Islet precursor cell (in vitro differentiated cells): Measurements from ENCODE around the gene SYNRG.
A peak's percentile ranks its signal among the peaks of the same experiment; 100 is the strongest.
"Not testable (repeated sequence)": the region's sequence is repeated elsewhere in the genome, so short reads cannot be mapped to it uniquely, and the experiment has no call there.

Experiments used
- DNase-seq: peaks from one replicate; pipeline ENCODE4 v3.0.0-alpha.2; 2018

The SYNRG gene, protein sequence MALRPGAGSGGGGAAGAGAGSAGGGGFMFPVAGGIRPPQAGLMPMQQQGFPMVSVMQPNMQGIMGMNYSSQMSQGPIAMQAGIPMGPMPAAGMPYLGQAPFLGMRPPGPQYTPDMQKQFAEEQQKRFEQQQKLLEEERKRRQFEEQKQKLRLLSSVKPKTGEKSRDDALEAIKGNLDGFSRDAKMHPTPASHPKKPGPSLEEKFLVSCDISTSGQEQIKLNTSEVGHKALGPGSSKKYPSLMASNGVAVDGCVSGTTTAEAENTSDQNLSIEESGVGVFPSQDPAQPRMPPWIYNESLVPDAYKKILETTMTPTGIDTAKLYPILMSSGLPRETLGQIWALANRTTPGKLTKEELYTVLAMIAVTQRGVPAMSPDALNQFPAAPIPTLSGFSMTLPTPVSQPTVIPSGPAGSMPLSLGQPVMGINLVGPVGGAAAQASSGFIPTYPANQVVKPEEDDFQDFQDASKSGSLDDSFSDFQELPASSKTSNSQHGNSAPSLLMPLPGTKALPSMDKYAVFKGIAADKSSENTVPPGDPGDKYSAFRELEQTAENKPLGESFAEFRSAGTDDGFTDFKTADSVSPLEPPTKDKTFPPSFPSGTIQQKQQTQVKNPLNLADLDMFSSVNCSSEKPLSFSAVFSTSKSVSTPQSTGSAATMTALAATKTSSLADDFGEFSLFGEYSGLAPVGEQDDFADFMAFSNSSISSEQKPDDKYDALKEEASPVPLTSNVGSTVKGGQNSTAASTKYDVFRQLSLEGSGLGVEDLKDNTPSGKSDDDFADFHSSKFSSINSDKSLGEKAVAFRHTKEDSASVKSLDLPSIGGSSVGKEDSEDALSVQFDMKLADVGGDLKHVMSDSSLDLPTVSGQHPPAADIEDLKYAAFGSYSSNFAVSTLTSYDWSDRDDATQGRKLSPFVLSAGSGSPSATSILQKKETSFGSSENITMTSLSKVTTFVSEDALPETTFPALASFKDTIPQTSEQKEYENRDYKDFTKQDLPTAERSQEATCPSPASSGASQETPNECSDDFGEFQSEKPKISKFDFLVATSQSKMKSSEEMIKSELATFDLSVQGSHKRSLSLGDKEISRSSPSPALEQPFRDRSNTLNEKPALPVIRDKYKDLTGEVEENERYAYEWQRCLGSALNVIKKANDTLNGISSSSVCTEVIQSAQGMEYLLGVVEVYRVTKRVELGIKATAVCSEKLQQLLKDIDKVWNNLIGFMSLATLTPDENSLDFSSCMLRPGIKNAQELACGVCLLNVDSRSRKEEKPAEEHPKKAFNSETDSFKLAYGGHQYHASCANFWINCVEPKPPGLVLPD (N-terminal part only)

GRCh38 chr17:37609170-37610040 lies at the start of gene SYNRG:
Gene SYNRG (minus strand): TSS chr17:37609418. CDS start chr17:37609355, 63 bp downstream.
- DNase-seq: peak; percentile 99

DNA sequence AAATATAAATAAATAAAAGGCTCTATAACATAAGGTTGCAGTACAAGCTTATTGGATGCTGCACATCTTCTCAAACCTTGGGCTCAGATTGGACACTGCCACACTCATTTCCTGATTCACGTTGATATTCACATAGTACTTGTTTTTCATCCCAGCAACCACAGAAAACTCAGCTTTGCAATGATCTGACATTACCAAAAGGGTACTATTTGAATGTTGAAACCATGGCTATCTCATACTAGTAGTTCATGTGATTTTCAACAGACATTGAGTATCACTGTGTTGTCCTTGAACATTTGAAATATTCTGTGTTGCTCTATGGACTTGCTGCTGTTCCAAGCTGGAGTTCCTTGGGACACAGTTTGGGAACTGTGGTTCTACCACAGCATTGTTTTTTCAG lies 48.0 kb upstream of the SYNRG start:
- peak; percentile 17 for DNase-seq

GRCh38 chr17:37651849-37652248 lies 42.6 kb upstream of the SYNRG start:
- DNase-seq: no peak

GRCh38 chr17:37650419-37651003 lies 41.3 kb upstream of the SYNRG start:
- DNase-seq: peak; percentile 71

DNA sequence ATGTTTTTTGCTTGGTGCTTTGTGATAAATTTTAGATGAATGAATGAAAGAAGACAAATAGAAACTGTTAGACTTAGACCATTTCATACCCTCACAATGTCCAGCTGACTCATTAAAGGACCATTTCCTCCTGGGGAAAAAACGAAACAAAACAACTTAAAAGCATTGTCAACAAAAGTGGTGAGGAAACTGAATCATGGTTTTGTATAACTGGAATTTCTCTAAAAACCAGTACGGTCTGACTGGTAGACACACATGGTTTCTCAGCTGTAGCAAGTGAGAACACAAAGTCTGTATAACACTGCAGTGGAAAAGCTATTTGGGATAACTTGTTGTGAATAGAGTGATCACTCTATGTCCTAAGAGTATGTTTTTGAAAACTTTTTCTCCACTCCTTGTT lies 39.3 kb upstream of the SYNRG start:
- no peak for DNase-seq

- DNase-seq: no peak
Observed at GRCh38 chr17:37647856-37648255, 38.6 kb upstream of the SYNRG start.

DNA sequence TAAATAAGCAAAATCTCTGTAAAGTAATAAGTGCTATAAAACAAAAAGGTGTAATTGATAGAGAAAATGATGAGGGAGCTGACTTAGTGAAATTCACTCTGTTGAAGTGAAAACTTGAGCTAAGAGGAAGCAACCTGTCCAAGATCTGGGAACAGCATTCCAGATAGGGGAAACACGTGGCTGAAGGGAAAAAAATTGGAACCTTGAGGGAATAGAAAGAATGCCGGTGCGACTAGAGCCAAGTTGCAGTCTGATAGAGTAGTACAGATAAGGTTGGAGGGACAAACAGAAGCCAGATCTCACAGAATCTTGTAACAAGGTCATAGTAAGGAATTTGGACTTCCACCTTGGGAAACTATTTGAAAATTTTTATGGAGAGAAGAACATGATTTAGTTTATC lies 34.7 kb upstream of the SYNRG start:
- DNase-seq: peak; percentile 60

GRCh38 chr17:37643118-37643766 lies 34.0 kb upstream of the SYNRG start, which contains the start of gene DDX52:
Gene DDX52 (minus strand): TSS chr17:37643446. CDS start chr17:37643420, 26 bp downstream.
- DNase-seq: peak; percentile 94

DNA sequence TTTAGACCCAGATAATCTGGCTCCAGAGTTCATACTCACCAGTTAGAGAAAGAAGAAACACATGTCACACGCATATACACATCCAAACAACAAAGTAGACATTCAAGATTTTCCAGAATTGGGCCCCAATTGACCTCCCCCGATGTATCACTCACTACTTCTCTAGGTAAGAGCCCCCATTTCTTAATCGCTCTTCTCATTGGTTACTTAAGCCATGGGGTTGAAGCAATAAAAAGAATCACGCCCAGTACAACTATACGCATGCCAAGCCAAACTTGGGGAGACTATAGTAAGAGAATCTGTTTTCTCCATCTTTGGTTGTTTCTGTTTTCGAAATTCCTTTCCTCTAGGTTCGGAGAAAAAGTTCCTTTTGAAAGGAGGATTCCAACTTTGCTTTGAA lies 33.5 kb upstream of the SYNRG start:
- no peak for DNase-seq

DNA sequence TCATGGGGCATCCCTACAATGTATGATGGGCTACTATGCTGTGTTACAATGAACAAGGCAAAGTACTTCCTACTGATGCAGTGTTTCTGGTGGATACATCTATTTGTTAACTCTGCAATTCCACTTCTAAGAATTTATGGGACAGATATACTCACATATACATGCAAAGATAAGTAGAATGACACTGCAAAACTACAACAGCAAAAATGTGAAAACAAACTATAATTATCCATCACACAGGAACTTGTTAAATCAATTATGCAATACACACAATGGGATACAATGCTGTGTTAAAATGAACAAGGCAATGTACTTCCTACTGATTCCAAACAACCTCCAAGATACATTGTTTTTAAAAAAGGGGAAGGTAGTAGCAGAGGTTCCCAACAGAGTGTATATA lies 30.8 kb upstream of the SYNRG start:
- DNase-seq: no peak

DNA sequence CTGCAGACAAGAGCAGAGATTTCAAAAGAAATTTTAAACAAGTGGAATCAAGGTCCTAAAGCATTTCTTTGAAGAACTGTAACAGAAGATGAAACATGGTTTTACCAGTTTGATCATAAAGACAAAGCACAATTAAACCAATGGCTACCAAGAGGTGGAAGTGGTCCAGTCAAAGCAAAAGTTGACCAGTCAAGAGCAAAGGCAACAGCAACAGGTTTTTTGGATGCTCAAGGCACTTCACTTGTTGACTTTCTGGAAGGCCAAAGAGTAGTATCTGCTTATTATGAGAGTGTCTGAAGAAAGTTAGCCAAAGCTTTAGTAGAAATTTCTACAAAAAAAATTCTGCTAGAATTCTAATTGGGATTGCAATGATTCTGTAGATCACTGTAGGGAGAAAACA lies 28.7 kb upstream of the SYNRG start:
- no peak for DNase-seq

DNA sequence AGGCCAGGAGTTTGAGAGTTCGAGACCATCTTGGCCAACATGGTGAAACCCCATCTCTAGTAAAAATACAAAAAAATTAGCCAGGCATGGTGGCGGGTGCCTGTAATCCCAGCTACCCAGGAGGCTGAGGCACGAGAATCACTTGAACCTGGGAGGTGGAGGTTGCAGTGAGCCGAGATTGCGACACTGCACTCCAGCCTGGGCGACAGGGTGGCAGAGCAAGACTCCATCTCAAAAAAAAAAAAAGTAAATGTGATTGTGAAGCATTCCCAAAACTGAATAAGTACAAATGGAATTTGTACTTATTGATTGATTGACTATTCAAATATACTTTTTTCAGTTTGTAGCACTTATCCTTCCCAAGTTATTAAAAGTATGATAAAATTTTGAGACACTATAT lies 7.2 kb upstream of the SYNRG start:
- DNase-seq: not testable (repeated sequence)

GRCh38 chr17:37614823-37615222 lies 5.6 kb upstream of the SYNRG start:
- no peak for DNase-seq

- no peak for DNase-seq
Observed at GRCh38 chr17:37614391-37614790, 5.2 kb upstream of the SYNRG start.

DNA sequence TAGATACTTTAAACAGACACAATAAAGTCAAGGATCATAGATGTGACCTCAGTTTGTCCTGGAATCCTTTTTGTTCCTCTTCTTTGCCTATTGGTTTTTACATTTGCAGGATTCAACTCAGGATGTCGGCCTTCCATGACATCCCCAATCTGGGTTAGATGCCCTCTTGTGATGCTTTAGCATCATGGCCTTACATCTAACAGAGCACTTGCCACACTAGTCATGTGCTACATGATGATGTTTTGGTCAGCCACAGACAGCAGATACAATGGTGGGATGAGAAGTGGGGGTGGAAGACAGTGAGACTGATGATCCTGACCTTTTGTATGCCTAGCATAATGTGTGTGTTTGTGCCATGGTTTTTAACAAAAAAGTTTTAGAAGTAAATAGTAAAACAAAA lies 1.8 kb upstream of the SYNRG start:
- DNase-seq: no peak

- not testable (repeated sequence) for DNase-seq
Observed at GRCh38 chr17:37610041-37610420, 813 bp upstream of the SYNRG start.

DNA sequence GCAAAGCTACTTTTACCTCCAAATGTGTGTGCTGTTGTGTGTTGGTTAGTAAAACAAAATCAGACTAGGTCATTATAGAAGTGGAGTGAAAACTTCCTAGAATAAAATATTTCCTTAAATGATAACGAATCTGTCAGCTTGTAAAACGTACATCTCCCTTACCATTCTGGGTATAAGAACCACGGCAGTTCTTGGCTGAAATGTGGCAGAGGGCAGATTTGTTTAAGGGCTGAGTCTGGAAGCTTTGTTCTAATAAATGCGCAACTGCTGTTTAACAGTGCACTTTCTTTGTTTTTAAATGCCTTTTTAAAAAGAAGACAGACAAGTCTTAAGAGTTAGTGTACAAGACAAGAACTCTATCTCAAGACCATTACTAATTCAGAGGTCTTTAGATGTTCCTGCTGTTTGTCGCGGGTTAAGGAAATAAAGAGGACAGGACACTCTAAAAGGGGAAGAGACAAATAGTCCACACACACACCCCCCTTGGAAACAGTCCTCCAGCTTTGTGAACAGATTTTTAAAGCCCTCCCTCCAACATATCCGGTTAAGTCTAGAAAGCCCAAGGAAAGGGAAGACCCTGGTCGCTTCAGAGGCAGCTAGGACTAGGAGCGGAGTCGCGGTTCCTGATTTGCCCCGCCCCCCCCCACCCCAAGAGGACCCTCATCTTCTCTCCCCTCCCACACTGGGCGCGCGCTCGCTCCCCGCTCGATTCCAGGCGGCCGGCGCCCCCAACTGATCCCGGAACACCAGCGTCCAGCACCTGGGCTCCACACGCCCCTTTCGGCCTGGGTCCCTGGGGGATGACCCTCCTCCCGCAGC lies 658 bp downstream of the SYNRG start:
- peak; percentile 87 for DNase-seq

DNA sequence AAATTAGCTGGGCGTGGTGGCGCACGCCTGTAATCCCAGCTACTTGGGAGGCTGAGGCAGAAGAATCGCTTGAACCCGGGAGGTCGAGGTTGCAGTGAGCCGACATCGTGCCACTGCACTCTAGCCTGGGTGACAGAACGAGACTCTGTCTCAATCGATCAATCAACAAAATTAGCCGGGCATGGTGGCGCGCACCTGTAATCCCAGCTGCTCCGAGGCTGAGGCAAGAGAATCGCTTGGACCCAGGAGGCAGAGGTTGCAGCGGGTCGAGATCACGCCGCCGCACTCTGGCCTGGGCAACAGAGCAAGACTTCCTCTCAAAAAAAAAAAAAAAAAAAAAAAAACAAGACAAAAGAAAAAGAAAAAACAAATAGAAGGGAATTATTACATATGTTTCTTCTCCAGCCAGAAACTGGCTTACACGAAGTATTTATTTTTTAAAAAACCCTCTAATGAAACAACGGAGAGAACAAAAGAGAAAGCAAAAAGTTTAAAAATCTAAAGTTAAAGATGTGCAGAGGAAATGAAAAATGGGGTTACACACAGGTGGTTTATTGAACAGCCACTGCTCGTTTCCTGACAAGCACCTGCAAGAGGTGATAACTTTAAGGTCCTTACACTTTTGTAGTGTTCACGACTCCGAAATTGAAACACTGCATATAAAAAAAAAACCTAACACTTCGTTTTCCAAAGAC lies 1.4 kb downstream of the SYNRG start:
- no peak for DNase-seq

- DNase-seq: no peak
Observed at GRCh38 chr17:37605813-37606505, 3.3 kb downstream of the SYNRG start.
